HUES64 (cell line): ENCODE measurements around the gene WWOX.

Source experiments
- H3K27ac ChIP-seq: 2 replicates; pipeline ENCODE4 v1.7.0; 2013; ENCODE audit warnings: low read depth, low read length, inconsistent platforms
- H3K27me3 ChIP-seq: 2 replicates; pipeline ENCODE4 v1.6.1; 2013; ENCODE audit warnings: mild to moderate bottlenecking, low read length; ENCODE audit not compliant: insufficient read depth
- H3K36me3 ChIP-seq: 2 replicates; pipeline ENCODE4 v1.6.1; 2013; ENCODE audit warnings: mild to moderate bottlenecking, low read length; ENCODE audit not compliant: insufficient read depth
- H3K4me1 ChIP-seq: 2 replicates; pipeline ENCODE4 v1.6.1; 2013; ENCODE audit warnings: mild to moderate bottlenecking, low read length, moderate library complexity; ENCODE audit not compliant: insufficient read depth
- H3K4me3 ChIP-seq: 2 replicates; pipeline ENCODE4 v1.5.1; 2013; ENCODE audit warnings: mild to moderate bottlenecking, low read length, moderate library complexity
- H3K9ac ChIP-seq: 2 replicates; pipeline ENCODE4 v1.6.1; 2013; ENCODE audit warnings: mild to moderate bottlenecking, low read depth, low read length
- H3K9me3 ChIP-seq: 2 replicates; pipeline ENCODE4 v1.6.1; 2013; ENCODE audit warnings: low read depth, low read length; ENCODE audit not compliant: insufficient read depth
- WGBS: fragments of 150-250, 120-280 bp; methylation state at CpG from one replicate; pipeline ENCODE4 v1.1.7; 2013; ENCODE audit warnings: missing lambda C conversion rate; 5-methylcytosine and 5-hydroxymethylcytosine counted together

The WWOX gene

DNA sequence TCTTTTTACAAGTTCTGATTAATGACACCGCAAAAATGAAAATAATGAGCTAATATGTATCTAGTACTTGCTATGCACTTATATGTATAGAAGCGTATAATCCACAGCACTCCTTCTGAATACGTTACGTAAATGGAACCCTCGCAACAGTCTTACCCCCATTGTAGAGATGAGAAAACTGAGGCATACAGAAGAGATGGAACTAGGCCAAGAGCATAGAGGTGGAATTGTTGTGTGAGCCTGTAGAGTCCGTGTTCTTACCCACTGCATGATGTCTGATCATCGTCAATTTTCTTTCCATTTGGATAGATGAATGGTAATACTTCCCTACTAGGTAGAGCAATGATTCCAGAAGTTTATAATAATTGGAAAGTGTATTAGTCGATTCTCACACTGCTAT is 394.1 kb downstream of the WWOX start:
- no peak overlapping the region for H3K27ac ChIP-seq
- no peaks in the 10 kb centered on the region for H3K27me3 ChIP-seq
- no peaks in the 10 kb centered on the region for H3K36me3 ChIP-seq
- H3K4me1 ChIP-seq, result no peaks in the 10 kb centered on the region
- H3K4me3 ChIP-seq, result no peak overlapping the region
- no peaks in the 10 kb centered on the region for H3K9me3 ChIP-seq
- H3K9ac ChIP-seq, result no peak overlapping the region
- WGBS, result 96% methylated on average over 8 of the region's 8 CpGs

GRCh38 chr16:78494105-78494504 is 394.7 kb downstream of the WWOX start:
- Histone ChIP-seq H3K9me3 (no peaks in the 10 kb centered on the region), H3K4me3 (no peak overlapping the region), H3K27me3 (no peaks in the 10 kb centered on the region), H3K9ac (no peak overlapping the region), H3K36me3 (no peaks in the 10 kb centered on the region), H3K4me1 (no peaks in the 10 kb centered on the region), H3K27ac (no peak overlapping the region)
- 77% methylated on average over 2 of the region's 2 CpGs for WGBS

DNA sequence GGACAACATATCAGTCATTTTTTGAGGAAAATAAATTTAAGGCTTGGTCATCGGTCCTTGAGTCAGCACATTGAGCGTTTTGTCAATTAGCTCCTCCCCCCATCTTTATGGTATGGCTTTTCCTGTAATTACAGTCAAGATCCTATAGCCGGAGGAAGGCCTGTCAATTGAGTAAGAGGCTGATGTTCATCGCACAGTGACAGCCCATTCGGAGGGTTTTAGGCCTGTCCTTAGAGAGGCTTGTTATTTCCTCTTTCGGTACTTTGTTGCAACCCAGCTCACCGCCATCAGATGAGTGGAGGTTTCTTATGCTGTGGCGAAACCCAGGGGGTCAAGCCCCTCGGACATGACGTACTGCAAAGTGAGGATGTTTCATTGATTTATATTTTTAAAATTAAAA is 395.2 kb downstream of the WWOX start:
- WGBS, result 87% methylated on average over 10 of the region's 10 CpGs
- no peaks in the 10 kb centered on the region for H3K9me3 ChIP-seq
- H3K27ac ChIP-seq, result no peak overlapping the region
- no peak overlapping the region for H3K4me3 ChIP-seq
- H3K9ac ChIP-seq, result no peak overlapping the region
- H3K27me3 ChIP-seq, result no peaks in the 10 kb centered on the region
- no peaks in the 10 kb centered on the region for H3K4me1 ChIP-seq
- H3K36me3 ChIP-seq, result no peaks in the 10 kb centered on the region

DNA sequence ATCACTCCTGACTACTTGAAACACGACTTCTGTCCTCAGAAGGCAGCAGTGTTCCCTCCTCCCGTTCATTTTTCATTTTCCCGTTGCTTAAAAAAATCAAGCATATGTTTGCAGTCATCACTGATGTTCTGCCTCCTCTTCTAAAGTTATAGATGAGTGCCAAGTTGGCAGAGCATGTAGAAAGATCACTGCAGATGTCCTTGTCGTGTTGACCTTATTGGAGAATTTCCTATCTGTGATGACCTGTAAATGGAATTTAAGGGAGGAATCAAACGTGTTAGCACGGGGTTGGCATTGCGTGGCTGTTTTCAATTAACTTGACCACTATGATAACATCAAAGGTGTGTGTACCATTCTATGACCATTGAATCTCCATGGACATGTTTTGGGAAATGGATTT is 396.7 kb downstream of the WWOX start:
- H3K27ac ChIP-seq, result no peak overlapping the region
- no peaks in the 10 kb centered on the region for H3K36me3 ChIP-seq
- peaks cover 3% of the 10 kb centered on the region; the same call in 1 of the 2 replicates for H3K4me1 ChIP-seq

GRCh38 chr16:78499399-78499798 is 399.9 kb downstream of the WWOX start:
- Histone ChIP-seq H3K9me3 (no peaks in the 10 kb centered on the region), H3K9ac (no peak overlapping the region), H3K4me1 (peaks cover 9% of the 10 kb centered on the region; the same call in 1 of the 2 replicates), H3K4me3 (no peak overlapping the region), H3K36me3 (no peaks in the 10 kb centered on the region), H3K27me3 (no peaks in the 10 kb centered on the region), H3K27ac (no peak overlapping the region)
- WGBS, result 93% methylated on average over 10 of the region's 10 CpGs

More for the DNA sequence above, 396.7 kb downstream of the WWOX start:
- Histone ChIP-seq H3K9ac (no peak overlapping the region), H3K4me3 (no peak overlapping the region), H3K27me3 (no peaks in the 10 kb centered on the region), H3K9me3 (no peaks in the 10 kb centered on the region)
- 95% methylated on average over 6 of the region's 7 CpGs for WGBS

GRCh38 chr16:78500659-78501270 is 401.3 kb downstream of the WWOX start:
- Histone ChIP-seq H3K27me3 (no peaks in the 10 kb centered on the region), H3K9ac (no peak overlapping the region), H3K4me1 (peaks cover 9% of the 10 kb centered on the region; the same call in 1 of the 2 replicates), H3K4me3 (no peak overlapping the region), H3K36me3 (no peaks in the 10 kb centered on the region), H3K9me3 (no peaks in the 10 kb centered on the region), H3K27ac (no peak overlapping the region)
- WGBS, result 95% methylated on average over 8 of the region's 8 CpGs

DNA sequence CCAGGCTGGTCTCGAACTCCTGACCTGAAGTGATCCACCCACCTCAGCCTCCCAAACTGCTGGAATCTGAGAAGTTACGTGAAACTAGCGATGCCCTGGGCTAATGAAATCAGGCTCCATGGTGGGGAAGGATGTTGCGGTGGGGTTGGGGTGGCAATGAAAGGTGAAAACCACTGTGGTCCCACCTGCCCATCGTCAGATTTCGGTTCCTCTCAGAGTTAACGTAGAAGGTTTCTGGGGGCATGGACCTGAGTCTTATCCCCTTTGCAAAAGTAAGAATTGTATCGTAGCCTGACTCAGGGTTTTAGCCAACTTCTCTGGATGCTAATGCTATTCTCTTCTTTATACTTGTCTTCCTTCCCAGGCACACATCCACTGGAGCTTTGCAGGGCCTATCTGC is 402.3 kb downstream of the WWOX start:
- no peaks in the 10 kb centered on the region for H3K9me3 ChIP-seq
- H3K27me3 ChIP-seq, result no peaks in the 10 kb centered on the region
- 97% methylated on average over 8 of the region's 8 CpGs for WGBS
- H3K4me1 ChIP-seq, result peaks cover 9% of the 10 kb centered on the region; the same call in 1 of the 2 replicates
- H3K36me3 ChIP-seq, result no peaks in the 10 kb centered on the region
- no peak overlapping the region for H3K27ac ChIP-seq
- no peak overlapping the region for H3K9ac ChIP-seq
- no peak overlapping the region for H3K4me3 ChIP-seq

- no peak overlapping the region for H3K9ac ChIP-seq
- no peaks in the 10 kb centered on the region for H3K27me3 ChIP-seq
- H3K9me3 ChIP-seq, result no peaks in the 10 kb centered on the region
- H3K4me1 ChIP-seq, result peaks cover 9% of the 10 kb centered on the region; the same call in 1 of the 2 replicates
- no peak overlapping the region for H3K4me3 ChIP-seq
- no peak overlapping the region for H3K27ac ChIP-seq
- 83% methylated on average over 10 of the region's 10 CpGs for WGBS
- H3K36me3 ChIP-seq, result no peaks in the 10 kb centered on the region
Observed at GRCh38 chr16:78502812-78503350, 403.4 kb downstream of the WWOX start.

DNA sequence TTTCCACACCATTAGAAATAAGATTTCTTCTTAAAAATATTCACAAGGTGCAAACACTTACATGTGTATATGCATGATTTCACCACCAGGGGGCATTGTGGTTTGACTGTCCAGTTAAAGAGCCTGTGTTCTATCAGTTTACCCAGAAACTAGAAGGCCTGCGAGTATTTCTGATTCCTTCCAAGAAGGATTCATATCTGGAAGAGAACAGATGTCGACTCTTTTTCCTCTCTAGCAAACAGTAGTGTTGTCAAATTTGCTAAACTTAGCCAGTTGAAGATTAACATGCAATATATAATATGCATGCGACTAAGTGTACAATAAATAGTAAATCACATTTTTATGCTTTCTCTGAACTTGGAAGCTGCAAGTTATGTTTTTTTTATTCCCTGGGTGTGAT is 404.1 kb downstream of the WWOX start:
- Histone ChIP-seq H3K27ac (no peak overlapping the region), H3K9ac (no peak overlapping the region), H3K27me3 (no peaks in the 10 kb centered on the region), H3K4me3 (no peak overlapping the region), H3K36me3 (no peaks in the 10 kb centered on the region), H3K9me3 (no peaks in the 10 kb centered on the region), H3K4me1 (peaks cover 9% of the 10 kb centered on the region; the same call in 1 of the 2 replicates)
- WGBS, result 69% methylated on average over 2 of the region's 3 CpGs

- H3K36me3 ChIP-seq, result no peaks in the 10 kb centered on the region
- no peak overlapping the region for H3K9ac ChIP-seq
- H3K4me1 ChIP-seq, result peaks cover 9% of the 10 kb centered on the region; the same call in 1 of the 2 replicates
- H3K27ac ChIP-seq, result no peak overlapping the region
- no peak overlapping the region for H3K4me3 ChIP-seq
- H3K9me3 ChIP-seq, result no peaks in the 10 kb centered on the region
- 76% methylated on average over 12 of the region's 12 CpGs for WGBS
- H3K27me3 ChIP-seq, result no peaks in the 10 kb centered on the region
Observed at GRCh38 chr16:78504401-78504851, 405.0 kb downstream of the WWOX start.

DNA sequence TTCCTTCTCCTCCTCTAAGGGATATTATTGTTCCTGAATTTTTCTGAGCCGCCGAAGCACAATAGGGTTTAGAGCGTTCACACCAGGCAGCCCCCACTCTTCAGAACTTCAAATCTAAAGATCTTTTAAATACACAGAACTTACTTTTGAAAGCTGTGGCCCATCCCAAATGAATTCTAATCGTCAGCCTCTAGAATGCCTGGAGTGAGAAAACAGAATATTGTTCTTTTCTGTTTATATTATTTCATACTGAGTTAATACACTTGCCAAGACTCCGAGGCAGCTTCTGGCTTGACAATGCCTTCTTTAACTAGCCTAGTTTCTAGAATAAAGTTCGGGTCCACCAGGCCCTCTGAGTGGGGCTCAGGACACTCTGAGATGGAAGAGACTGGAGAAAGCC is 405.6 kb downstream of the WWOX start:
- no peak overlapping the region for H3K27ac ChIP-seq
- H3K36me3 ChIP-seq, result no peaks in the 10 kb centered on the region
- H3K9ac ChIP-seq, result no peak overlapping the region
- H3K9me3 ChIP-seq, result no peaks in the 10 kb centered on the region
- no peak overlapping the region for H3K4me3 ChIP-seq
- no peaks in the 10 kb centered on the region for H3K27me3 ChIP-seq
- whole genome bisulfite sequencing, result 83% methylated on average over 5 of the region's 6 CpGs
- H3K4me1 ChIP-seq, result peaks cover 9% of the 10 kb centered on the region; the same call in 1 of the 2 replicates
